ENCODE results near the gene CHST8. TPM values are rescaled to one million over a fixed set of nuclear protein-coding genes. Genes with fewer than 3 reads are reported as not detected.
A peak's percentile ranks its signal among the peaks of the same experiment; 100 is the strongest.
"Not testable (repeated sequence)": the region's sequence is repeated elsewhere in the genome, so short reads cannot be mapped to it uniquely, and the experiment has no call there.

The CHST8 gene
- total RNA-seq, 1 donor from 2014 or later: not detected

DNA sequence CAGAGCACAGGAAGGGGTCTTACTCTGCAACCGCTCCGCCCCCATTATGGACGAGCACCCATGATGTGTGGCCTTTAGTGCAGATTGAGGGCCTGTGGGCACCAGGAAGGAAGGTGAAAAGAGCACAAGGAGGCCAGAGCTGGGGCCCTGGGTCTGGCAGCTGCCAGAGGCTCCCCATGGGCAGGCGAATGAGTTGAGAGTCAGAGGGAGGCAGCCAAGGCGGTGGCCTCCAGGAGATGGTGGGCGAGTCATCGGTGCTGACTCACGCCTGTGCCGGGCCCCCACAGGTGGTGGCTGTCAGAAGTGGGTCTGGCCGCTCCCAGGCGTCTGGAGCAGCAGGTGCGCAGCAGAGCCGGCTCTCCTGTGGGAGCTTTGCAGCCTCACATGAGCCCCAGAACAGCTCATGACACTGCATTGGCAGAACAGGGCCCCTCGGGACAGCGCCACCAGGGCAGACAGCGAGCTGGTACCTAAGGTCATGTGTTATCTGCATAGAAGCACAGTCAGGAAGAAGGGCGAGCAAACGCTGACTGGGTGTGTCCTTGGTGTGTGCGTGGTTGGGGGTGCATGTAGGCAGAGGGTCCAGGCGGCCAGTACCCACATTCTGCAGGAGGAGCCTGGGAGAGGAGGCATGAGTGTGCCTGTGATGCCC is 68.8 kb downstream of the CHST8 start:
- no peak overlapping the region for H3K27ac ChIP-seq
- no peaks in the 10 kb centered on the region for H3K36me3 ChIP-seq
- peak in 1 of 2 donors; percentile 46 for DNase-seq (ENCODE audit: low spot score in 2 of 2)
- H3K4me1 ChIP-seq: no peaks in the 10 kb centered on the region
- no peaks in the 10 kb centered on the region for H3K9me3 ChIP-seq
- TF ChIP-seq, protein P1, sequence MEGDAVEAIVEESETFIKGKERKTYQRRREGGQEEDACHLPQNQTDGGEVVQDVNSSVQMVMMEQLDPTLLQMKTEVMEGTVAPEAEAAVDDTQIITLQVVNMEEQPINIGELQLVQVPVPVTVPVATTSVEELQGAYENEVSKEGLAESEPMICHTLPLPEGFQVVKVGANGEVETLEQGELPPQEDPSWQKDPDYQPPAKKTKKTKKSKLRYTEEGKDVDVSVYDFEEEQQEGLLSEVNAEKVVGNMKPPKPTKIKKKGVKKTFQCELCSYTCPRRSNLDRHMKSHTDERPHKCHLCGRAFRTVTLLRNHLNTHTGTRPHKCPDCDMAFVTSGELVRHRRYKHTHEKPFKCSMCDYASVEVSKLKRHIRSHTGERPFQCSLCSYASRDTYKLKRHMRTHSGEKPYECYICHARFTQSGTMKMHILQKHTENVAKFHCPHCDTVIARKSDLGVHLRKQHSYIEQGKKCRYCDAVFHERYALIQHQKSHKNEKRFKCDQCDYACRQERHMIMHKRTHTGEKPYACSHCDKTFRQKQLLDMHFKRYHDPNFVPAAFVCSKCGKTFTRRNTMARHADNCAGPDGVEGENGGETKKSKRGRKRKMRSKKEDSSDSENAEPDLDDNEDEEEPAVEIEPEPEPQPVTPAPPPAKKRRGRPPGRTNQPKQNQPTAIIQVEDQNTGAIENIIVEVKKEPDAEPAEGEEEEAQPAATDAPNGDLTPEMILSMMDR (IDR thresholded peaks at IDR 0.05): no peak
- no peak overlapping the region for H3K4me3 ChIP-seq
- no peaks in the 10 kb centered on the region for H3K27me3 ChIP-seq
- intact Hi-C loops (cut with DNase I): no loop called here

- Histone ChIP-seq H3K4me3 (no peak overlapping the region), H3K27me3 (no peaks in the 10 kb centered on the region), H3K27ac (no peak overlapping the region), H3K4me1 (no peaks in the 10 kb centered on the region), H3K36me3 (no peaks in the 10 kb centered on the region), H3K9me3 (no peaks in the 10 kb centered on the region)
- peak in 1 of 2 donors; percentile 41 for DNase-seq (ENCODE audit: low spot score in 2 of 2)
- TF ChIP-seq, protein P1 (IDR thresholded peaks at IDR 0.05): no peak
- intact Hi-C loops (cut with DNase I): no loop called here
Measured at GRCh38 chr19:33691030-33691427, 69.3 kb downstream of the CHST8 start.

- TF ChIP-seq, protein P1 (IDR thresholded peaks at IDR 0.05): no peak
- no peak overlapping the region for H3K27ac ChIP-seq
- no peaks in the 10 kb centered on the region for H3K4me1 ChIP-seq
- DNase-seq (ENCODE audit: low spot score in 2 of 2): peak in 1 of 2 donors; percentile 39
- intact Hi-C loops (cut with DNase I): no loop called here
- no peaks in the 10 kb centered on the region for H3K27me3 ChIP-seq
- no peak overlapping the region for H3K4me3 ChIP-seq
- no peaks in the 10 kb centered on the region for H3K9me3 ChIP-seq
- H3K36me3 ChIP-seq: no peaks in the 10 kb centered on the region
Measured at GRCh38 chr19:33691736-33692135, 70.0 kb downstream of the CHST8 start.

- intact Hi-C loops (cut with DNase I): no loop called here
- H3K27me3 ChIP-seq: no peaks in the 10 kb centered on the region
- H3K4me3 ChIP-seq: no peak overlapping the region
- no peak overlapping the region for H3K27ac ChIP-seq
- TF ChIP-seq, protein P1 (IDR thresholded peaks at IDR 0.05): no peak
- no peak for DNase-seq (ENCODE audit: low spot score in 2 of 2)
- H3K4me1 ChIP-seq: no peaks in the 10 kb centered on the region
- H3K36me3 ChIP-seq: no peaks in the 10 kb centered on the region
- no peaks in the 10 kb centered on the region for H3K9me3 ChIP-seq
Measured at GRCh38 chr19:33693678-33694077, 71.9 kb downstream of the CHST8 start.

GRCh38 chr19:33695547-33695946 is 73.8 kb downstream of the CHST8 start:
- H3K4me3 ChIP-seq; intact Hi-C loops (cut with DNase I); H3K27ac ChIP-seq; H3K4me1 ChIP-seq; H3K9me3 ChIP-seq; H3K27me3 ChIP-seq; DNase-seq (ENCODE audit: low spot score in 2 of 2); H3K36me3 ChIP-seq: not testable (repeated sequence)

DNA sequence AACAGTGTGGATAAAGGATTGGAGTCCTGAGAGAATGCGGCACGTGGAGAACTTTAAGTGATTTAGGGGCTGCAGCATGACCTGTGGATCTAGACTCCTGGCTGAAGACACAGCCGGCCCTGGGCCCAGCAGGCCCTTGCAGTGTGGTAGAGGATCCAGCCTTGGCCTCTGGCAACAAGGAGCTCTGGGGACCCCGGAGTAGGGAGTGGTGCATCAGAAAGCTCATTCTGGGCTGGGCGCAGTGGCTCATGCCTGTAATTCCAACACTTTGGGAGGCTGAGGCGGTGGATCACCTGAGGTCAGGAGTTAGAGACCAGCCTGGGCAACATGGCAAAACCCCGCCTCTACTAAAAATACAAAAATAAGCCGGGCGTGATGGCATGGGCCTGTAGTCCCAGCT is 76.0 kb downstream of the CHST8 start:
- no peaks in the 10 kb centered on the region for H3K36me3 ChIP-seq
- intact Hi-C loops (cut with DNase I): no loop called here
- H3K4me3 ChIP-seq: no peak overlapping the region
- H3K27me3 ChIP-seq: no peaks in the 10 kb centered on the region
- DNase-seq (ENCODE audit: low spot score in 2 of 2): no peak
- TF ChIP-seq, protein P1 (IDR thresholded peaks at IDR 0.05): no peak
- no peaks in the 10 kb centered on the region for H3K4me1 ChIP-seq
- H3K9me3 ChIP-seq: no peaks in the 10 kb centered on the region
- H3K27ac ChIP-seq: no peak overlapping the region
